Stimulated activated CD4-positive, alpha-beta T cell treated with anti-CD3 and anti-CD28 coated beads, Interleukin-4, amount 100 ng/mL, for 48 hours (primary cell): ENCODE results near the gene FBLN2.
"Not testable (repeated sequence)": the region's sequence is repeated elsewhere in the genome, so short reads cannot be mapped to it uniquely, and the experiment has no call there.

Experiments
- DNase-seq, 2 donors: peaks; one replicate each; pipeline ENCODE4 v3.0.0-alpha.2; 2020; ENCODE audit warnings: low read depth in 2 of 2

The FBLN2 gene

GRCh38 chr3:13513913-13514517, 34.9 kb upstream of the FBLN2 start:
- DNase-seq: no peak

GRCh38 chr3:13514639-13515435, 34.1 kb upstream of the FBLN2 start:
- DNase-seq: no peak

GRCh38 chr3:13515786-13516759, 32.9 kb upstream of the FBLN2 start:
- DNase-seq: no peak

- DNase-seq: no peak
These were observed 32.2 kb upstream of the FBLN2 start for GRCh38 chr3:13516760-13517135.

GRCh38 chr3:13517253-13517977, 31.5 kb upstream of the FBLN2 start:
- no peak for DNase-seq

- DNase-seq: no peak
These were observed 30.4 kb upstream of the FBLN2 start for GRCh38 chr3:13518516-13518953.

- no peak for DNase-seq
These were observed 29.7 kb upstream of the FBLN2 start for GRCh38 chr3:13519006-13519791.

GRCh38 chr3:13520326-13520880, 28.5 kb upstream of the FBLN2 start:
- no peak for DNase-seq

GRCh38 chr3:13521309-13521708, 27.6 kb upstream of the FBLN2 start:
- no peak for DNase-seq

- DNase-seq: not testable (repeated sequence)
These were observed 27.2 kb upstream of the FBLN2 start for GRCh38 chr3:13521749-13522148.

- DNase-seq: no peak
These were observed 26.7 kb upstream of the FBLN2 start for GRCh38 chr3:13522236-13522635.

GRCh38 chr3:13524979-13525669, 23.8 kb upstream of the FBLN2 start:
- no peak for DNase-seq

- no peak for DNase-seq
These were observed 22.9 kb upstream of the FBLN2 start for GRCh38 chr3:13525827-13526625.

GRCh38 chr3:13526626-13526949, 22.3 kb upstream of the FBLN2 start:
- DNase-seq: no peak

GRCh38 chr3:13528217-13528867, 20.6 kb upstream of the FBLN2 start:
- no peak for DNase-seq

- DNase-seq: no peak
These were observed 19.5 kb upstream of the FBLN2 start for GRCh38 chr3:13529196-13530112.

GRCh38 chr3:13530241-13531009, 18.5 kb upstream of the FBLN2 start:
- no peak for DNase-seq
